H1 (cell line): Measurements from ENCODE around the gene URAD. TPM values are rescaled to one million over a fixed set of nuclear protein-coding genes. Genes with fewer than 3 reads are reported as not detected.

Source experiments
- CTCF ChIA-PET: fragments of 300-600 bp; sonication (Branson Sonifier 250); formaldehyde crosslinking; loops from one replicate; lab custom pipeline; 2021; ENCODE audit not compliant: partially characterized antibody; lab: Charles Lee
- POLR2A ChIA-PET: fragments of 300-600 bp; sonication (Branson Sonifier 250); formaldehyde crosslinking; loops from one replicate; lab custom pipeline; 2021; ENCODE audit warnings: inconsistent platforms; ENCODE audit not compliant: partially characterized antibody; lab: Charles Lee
- DNase-seq, 2 experiments: peaks; one replicate each; pipeline versions ENCODE4 v3.0.0 to v3.0.0-alpha.2; 2010 to 2022; ENCODE audit warnings: low spot score in 2 of 2, low read depth in 1 of 2, mixed read lengths in 1 of 2
- FAIRE-seq: peaks from 2 replicates; lab custom pipeline; 2011; peaks lifted over from hg19 to GRCh38; lab: Jason Lieb, UNC
- H2AFZ ChIP-seq: 2 replicates; pipeline ENCODE4 v1.8.1; 2012; ENCODE audit warnings: low read length, inconsistent platforms
- H2AK5ac ChIP-seq: 2 replicates; pipeline ENCODE4 v1.6.1; 2013; ENCODE audit warnings: low read depth, low read length
- H2BK120ac ChIP-seq: replicated peaks from 2 replicates; pipeline ENCODE3; 2013; ENCODE audit warnings: low read depth, low read length, inconsistent platforms
- H2BK12ac ChIP-seq: 2 replicates; pipeline ENCODE4 v1.6.1; 2013; ENCODE audit warnings: low read depth, low read length
- H2BK15ac ChIP-seq: 2 replicates; pipeline ENCODE4 v1.6.1; 2013; ENCODE audit warnings: low read length
- H2BK20ac ChIP-seq: 2 replicates; pipeline ENCODE4 v1.6.1; 2013; ENCODE audit warnings: low read length
- H2BK5ac ChIP-seq: 2 replicates; pipeline ENCODE4 v1.6.1; 2013; ENCODE audit warnings: low read depth, low read length
- H3K14ac ChIP-seq: 2 replicates; pipeline ENCODE4 v1.6.1; 2013; ENCODE audit warnings: inconsistent platforms; ENCODE audit not compliant: insufficient read length
- H3K18ac ChIP-seq: 2 replicates; pipeline ENCODE4 v1.6.1; 2013; ENCODE audit warnings: low read length; ENCODE audit errors: extremely low read depth
- H3K23ac ChIP-seq: 2 replicates; pipeline ENCODE4 v1.6.1; 2013; ENCODE audit warnings: inconsistent platforms; ENCODE audit not compliant: insufficient read length
- H3K23me2 ChIP-seq: 2 replicates; pipeline ENCODE4 v1.6.1; 2013; ENCODE audit warnings: low read depth, low read length
- H3K27ac ChIP-seq: 2 replicates; pipeline ENCODE4 v1.6.1; 2011; ENCODE audit warnings: low read depth, low read length, inconsistent platforms
- H3K27me3 ChIP-seq, 4 experiments: replicated peaks in 1 of 4; 1 replicate in 1 of 4; 2 replicates in 3 of 4; pipeline versions ENCODE4 v1.6.1 to v1.8.1; 2011 to 2013; ENCODE audit warnings: low read length in 3 of 4, mild to moderate bottlenecking in 3 of 4, inconsistent platforms in 2 of 4, mixed read lengths in 2 of 4, moderate library complexity in 1 of 4; ENCODE audit not compliant: control insufficient read depth in 3 of 4, insufficient read depth in 3 of 4; ENCODE audit errors: extremely low read depth in 1 of 4
- H3K36me3 ChIP-seq, 4 experiments: 2 replicates each; pipeline versions ENCODE4 v1.6.1 to v1.8.1; 2011 to 2013; ENCODE audit warnings: mild to moderate bottlenecking in 4 of 4, low read length in 3 of 4, moderate library complexity in 2 of 4, control low read depth in 1 of 4, inconsistent platforms in 1 of 4; ENCODE audit not compliant: insufficient read depth in 4 of 4, control insufficient read depth in 2 of 4
- H3K4ac ChIP-seq: replicated peaks from 2 replicates; pipeline ENCODE3; 2013; ENCODE audit warnings: low read length, low read depth, mixed read lengths, inconsistent platforms; ENCODE audit not compliant: insufficient read length
- H3K4me1 ChIP-seq, 4 experiments: replicated peaks in 1 of 4; 1 replicate in 1 of 4; 2 replicates in 3 of 4; pipeline versions ENCODE4 v1.6.1 to v1.8.1; 2011 to 2013; ENCODE audit warnings: low read length in 3 of 4, inconsistent platforms in 2 of 4, mixed read lengths in 1 of 4; ENCODE audit not compliant: insufficient read depth in 4 of 4, control insufficient read depth in 3 of 4
- H3K4me2 ChIP-seq, 2 experiments: 2 replicates each; pipeline versions ENCODE4 v1.6.1 to v1.8.1; 2011 to 2013; ENCODE audit warnings: low read depth in 2 of 2, low read length in 2 of 2, control low read depth in 1 of 2, inconsistent platforms in 1 of 2, mild to moderate bottlenecking in 1 of 2; ENCODE audit not compliant: insufficient read depth in 1 of 2
- H3K4me3 ChIP-seq, 4 experiments: fragments of 200-600, 300-600 bp in 1 of 4; sonication (generic), shearing (Covaris generic), sonication (Bioruptor Twin) in 1 of 4; 2 replicates each; pipeline versions ENCODE4 v1.5.1 to v1.8.1; 2011 to 2016; ENCODE audit warnings: low read length in 4 of 4, low read depth in 3 of 4, control low read depth in 2 of 4, inconsistent platforms in 2 of 4, mild to moderate bottlenecking in 2 of 4, mixed read lengths in 1 of 4, moderate library complexity in 1 of 4; ENCODE audit not compliant: insufficient read depth in 2 of 4; ENCODE audit errors: extremely low read depth in 1 of 4
- H3K56ac ChIP-seq: replicated peaks from 2 replicates; pipeline ENCODE3; 2013; ENCODE audit warnings: low read depth, mild to moderate bottlenecking, mixed read lengths, low read length, inconsistent platforms; ENCODE audit not compliant: insufficient read length
- H3K79me1 ChIP-seq: 2 replicates; pipeline ENCODE4 v1.6.1; 2013; ENCODE audit warnings: low read depth, low read length, control low read depth
- H3K79me2 ChIP-seq, 2 experiments: 2 replicates each; pipeline versions ENCODE4 v1.6.1 to v1.8.1; 2012 to 2013; ENCODE audit warnings: low read length in 2 of 2, mild to moderate bottlenecking in 2 of 2, inconsistent platforms in 1 of 2; ENCODE audit not compliant: insufficient read depth in 2 of 2, control insufficient read depth in 1 of 2
- H3K9ac ChIP-seq, 4 experiments: replicated peaks in 1 of 4; 1 replicate in 1 of 4; 2 replicates in 3 of 4; pipeline versions ENCODE4 v1.6.1 to v1.8.1; 2011 to 2013; ENCODE audit warnings: low read depth in 3 of 4, low read length in 3 of 4, control low read depth in 2 of 4, mild to moderate bottlenecking in 2 of 4, moderate library complexity in 2 of 4, inconsistent platforms in 1 of 4; ENCODE audit errors: extremely low read depth in 1 of 4
- H3K9me3 ChIP-seq, 2 experiments: 2 replicates each; pipeline versions ENCODE4 v1.6.1 to v1.8.1; 2012 to 2013; ENCODE audit warnings: mild to moderate bottlenecking in 2 of 2, moderate library complexity in 2 of 2, control low read depth in 1 of 2, inconsistent platforms in 1 of 2, low read depth in 1 of 2, low read length in 1 of 2, mixed read lengths in 1 of 2; ENCODE audit not compliant: insufficient read depth in 2 of 2
- H4K20me1 ChIP-seq, 2 experiments: replicated peaks in 1 of 2; 2 replicates each; pipeline versions ENCODE3 to v1.8.1; 2011 to 2013; ENCODE audit warnings: inconsistent platforms in 2 of 2, low read length in 2 of 2, mild to moderate bottlenecking in 1 of 2; ENCODE audit not compliant: insufficient read depth in 2 of 2, control insufficient read depth in 1 of 2
- H4K5ac ChIP-seq: 2 replicates; pipeline ENCODE4 v1.6.1; 2013; ENCODE audit warnings: low read length, low read depth, mixed read lengths, inconsistent platforms; ENCODE audit not compliant: insufficient read length
- H4K8ac ChIP-seq: 2 replicates; pipeline ENCODE4 v1.8.0; 2013; ENCODE audit warnings: mild to moderate bottlenecking, moderate library complexity, low read length, inconsistent platforms; ENCODE audit not compliant: insufficient read depth; ENCODE audit errors: extremely low read depth
- H4K91ac ChIP-seq: replicated peaks from 2 replicates; pipeline ENCODE3; 2013; ENCODE audit warnings: low read length, mixed read lengths, inconsistent platforms; ENCODE audit not compliant: insufficient read length
- CREB1 ChIP-seq: IDR thresholded peaks from 2 replicates; pipeline ENCODE4 v1.6.1; 2012; ENCODE audit warnings: inconsistent platforms
- CTCF ChIP-seq, 3 experiments: IDR thresholded peaks; 1 replicate in 2 of 3; 2 replicates in 1 of 3; pipeline versions ENCODE4 v1.5.1 to v1.6.1; 2011; ENCODE audit warnings: low read length in 3 of 3, mild to moderate bottlenecking in 3 of 3, inconsistent platforms in 2 of 3, low read depth in 1 of 3, moderate library complexity in 1 of 3; ENCODE audit not compliant: insufficient read depth in 1 of 3; ENCODE audit errors: control extremely low read depth in 1 of 3
- EP300 ChIP-seq, 2 experiments: IDR thresholded peaks; 1 replicate in 1 of 2; 2 replicates in 1 of 2; pipeline ENCODE4 v1.6.1; 2011 to 2012; ENCODE audit warnings: low read depth in 2 of 2, low read length in 2 of 2, mild to moderate bottlenecking in 2 of 2, borderline replicate concordance in 1 of 2, inconsistent platforms in 1 of 2, moderate library complexity in 1 of 2
- JUN ChIP-seq: IDR thresholded peaks from 2 replicates; pipeline ENCODE4 v1.6.1; 2011; ENCODE audit warnings: low read depth, mild to moderate bottlenecking, improper control_type of control experiment, low read length
- KDM4A ChIP-seq: IDR thresholded peaks from one replicate; pipeline ENCODE4 v1.7.1; 2012; ENCODE audit warnings: low read depth, mild to moderate bottlenecking, moderate library complexity, low read length, inconsistent platforms; ENCODE audit not compliant: severe bottlenecking
- KDM5A ChIP-seq: fragments of 200-600 bp; IDR thresholded peaks from 2 replicates; pipeline ENCODE4 v1.7.1; 2012; ENCODE audit warnings: mild to moderate bottlenecking, low read length, inconsistent platforms, mixed read lengths
- PHF8 ChIP-seq: fragments of 200-600 bp; sonication (generic); conservative IDR thresholded peaks from 2 replicates; pipeline ENCODE4 v1.7.1; 2012; ENCODE audit warnings: low read depth, mild to moderate bottlenecking, inconsistent platforms, low read length, moderate library complexity
- SP1 ChIP-seq: IDR thresholded peaks from 2 replicates; pipeline ENCODE4 v1.6.1; 2011; ENCODE audit warnings: low read depth, low read length
- YY1 ChIP-seq: IDR thresholded peaks from 2 replicates; pipeline ENCODE4 v1.6.1; 2011; ENCODE audit warnings: low read depth, mild to moderate bottlenecking, low read length
- WGBS, 2 experiments: shearing (Covaris generic) in 1 of 2; methylation state at CpG; one replicate each; pipeline versions ENCODE4 v1.1.6 to v1.1.7; 2013 to 2015; ENCODE audit warnings: low lambda C conversion rate in 2 of 2, mixed read lengths in 2 of 2, inconsistent platforms in 1 of 2, low coverage in 1 of 2, missing lambda C conversion rate in 1 of 2; ENCODE audit not compliant: insufficient replicate concordance in 2 of 2, insufficient coverage in 1 of 2, insufficient read length in 1 of 2; ENCODE audit errors: extremely low coverage in 1 of 2, missing lambda C conversion rate in 1 of 2; 5-methylcytosine and 5-hydroxymethylcytosine counted together
- polyA plus RNA-seq, 7 experiments: library from polyadenylated mRNA; depleted of rRNA in 3 of 7; stranded (reverse) in 5 of 7; unstranded in 2 of 7; fragments of >200 nt in 5 of 7; fragments of 200-250 nt in 2 of 7; gene quantifications; 1 replicate in 5 of 7; 2 replicates in 1 of 7; 4 replicates in 1 of 7; pipeline versions ENCODE4 v1.2.1 to v1.2.3, GENCODE V29; 2011 to 2013; ENCODE audit warnings: missing spikeins in 2 of 7, mixed read lengths in 2 of 7
- total RNA-seq: library from RNA; stranded (reverse); fragmentation: NEBNext Ultra II Directional; extraction: Animal tissue kit (Norgen Biotek cat#: 25700); gene quantifications from 2 replicates; pipeline ENCODE4 v1.2.1, GENCODE V29; 2021
- TF ChIP-seq, protein P1 (sequence below): IDR thresholded peaks from 2 replicates; pipeline ENCODE4 v1.6.1; 2011; ENCODE audit warnings: low read depth, mild to moderate bottlenecking, low read length; ENCODE audit not compliant: insufficient read depth

Gene URAD
- total and polyA plus RNA-seq, 2 of the 8 experiments (the other 6 are each of a cell fraction or from before 2014, with no cell fraction given) = not detected

GRCh38 chr13:28027607-28028364, 39.3 kb upstream of the URAD start:
- H4K20me1 ChIP-seq = no peaks in the 10 kb centered on the region
- 92% methylated on average over 8 of the region's 8 CpGs; no CpG with 5 or more reads in 1 of the 2 experiments for WGBS, 2 experiments
- CTCF ChIA-PET = no interaction called here
- TF ChIP-seq EP300 (IDR thresholded peaks at IDR 0.05; ENCODE audit: borderline replicate concordance in 1 of 2, low read depth in 2 of 2, low read length in 2 of 2) (no peak), SP1 (no peak), YY1 (no peak), CTCF (IDR thresholded peaks at IDR 0.05; ENCODE audit: control extremely low read depth in 1 of 3, insufficient read depth in 1 of 3, low read depth in 1 of 3, low read length in 3 of 3) (no peak), KDM4A (no peak), CREB1 (no peak), KDM5A (no peak), JUN (no peak), PHF8 (no peak)
- TF ChIP-seq, protein P1, sequence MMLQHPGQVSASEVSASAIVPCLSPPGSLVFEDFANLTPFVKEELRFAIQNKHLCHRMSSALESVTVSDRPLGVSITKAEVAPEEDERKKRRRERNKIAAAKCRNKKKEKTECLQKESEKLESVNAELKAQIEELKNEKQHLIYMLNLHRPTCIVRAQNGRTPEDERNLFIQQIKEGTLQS = no peak

More at GRCh38 chr13:28027607-28028364, 39.3 kb upstream of the URAD start:
- no peak overlapping the region for H4K5ac ChIP-seq
- no peak overlapping the region for H3K4me2 ChIP-seq
- H3K56ac ChIP-seq = no peak overlapping the region
- H3K27me3 ChIP-seq = no peaks in the 10 kb centered on the region
- no peak overlapping the region for H3K27ac ChIP-seq
- no peak overlapping the region for H3K4ac ChIP-seq
- peaks cover 3 to 8% (median 4%) of the 10 kb centered on the region in 4 experiments for H3K4me1 ChIP-seq
- H2BK15ac ChIP-seq = no peak overlapping the region
- H3K9me3 ChIP-seq = no peaks in the 10 kb centered on the region
- no peak overlapping the region for H2BK12ac ChIP-seq
- no peaks in the 10 kb centered on the region for H3K36me3 ChIP-seq
- H3K23ac ChIP-seq = no peak overlapping the region
- DNase-seq (no peak), FAIRE-seq (no peak)
- no peak overlapping the region for H3K4me3 ChIP-seq
- H2BK20ac ChIP-seq = no peak overlapping the region
- H2AK5ac ChIP-seq = no peak overlapping the region
- H3K14ac ChIP-seq = no peak overlapping the region
- POLR2A ChIA-PET = interaction anchor here (0.6 kb wide), 1 partner anchor 759 kb away, joined by 3 read pairs; no protein-coding TSS in a partner anchor
- no peaks in the 10 kb centered on the region for H3K79me1 ChIP-seq
- H4K91ac ChIP-seq = no peak overlapping the region
- no peak overlapping the region for H2BK5ac ChIP-seq
- H4K8ac ChIP-seq = no peak overlapping the region
- H2AFZ ChIP-seq = no peak overlapping the region
- no peak overlapping the region for H2BK120ac ChIP-seq
- H3K9ac ChIP-seq = no peak overlapping the region
- H3K18ac ChIP-seq = no peak overlapping the region
- no peaks in the 10 kb centered on the region for H3K23me2 ChIP-seq
- no peaks in the 10 kb centered on the region for H3K79me2 ChIP-seq
